HG03135 (cell line): Measurements from ENCODE around the gene CIAO3.
"Not testable (repeated sequence)": the region's sequence is repeated elsewhere in the genome, so short reads cannot be mapped to it uniquely, and the experiment has no call there.

Experiments used
- ATAC-seq: cut with Tn5 transposase; IDR thresholded peaks from one replicate; pipeline ENCODE4 v1.9.1; 2021; ENCODE audit warnings: mild to moderate bottlenecking, moderate library complexity; ENCODE audit not compliant: unreplicated experiment

Gene CIAO3

GRCh38 chr16:760545-761343, 19.9 kb upstream of the CIAO3 start, which contains the start of gene MSLN:
Gene MSLN, plus strand, starts transcription at chr16:760734. Its CDS starts 1,947 bp downstream, at chr16:762681.
- no peak for ATAC-seq

DNA sequence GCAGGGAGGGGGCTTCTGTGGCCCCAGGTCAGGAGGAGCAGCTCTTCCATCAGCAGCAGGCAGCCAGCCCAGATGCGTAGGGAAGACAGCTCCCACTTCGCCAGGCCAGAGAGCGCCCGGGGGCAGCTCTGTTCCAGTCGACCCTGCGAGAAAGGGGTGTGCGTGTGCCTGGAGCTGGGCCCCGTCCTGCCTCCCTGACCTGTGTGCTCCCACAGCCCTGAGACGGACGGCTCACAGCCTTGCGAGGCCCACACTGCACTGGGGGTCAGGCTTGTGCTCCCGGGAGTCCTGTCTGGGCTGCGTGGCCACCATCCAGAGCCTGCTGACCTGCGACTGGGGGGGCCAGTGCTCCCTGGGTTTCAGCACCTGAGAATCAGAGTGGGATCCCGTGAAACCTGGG, 19.3 kb upstream of the CIAO3 start:
- ATAC-seq = no peak

DNA sequence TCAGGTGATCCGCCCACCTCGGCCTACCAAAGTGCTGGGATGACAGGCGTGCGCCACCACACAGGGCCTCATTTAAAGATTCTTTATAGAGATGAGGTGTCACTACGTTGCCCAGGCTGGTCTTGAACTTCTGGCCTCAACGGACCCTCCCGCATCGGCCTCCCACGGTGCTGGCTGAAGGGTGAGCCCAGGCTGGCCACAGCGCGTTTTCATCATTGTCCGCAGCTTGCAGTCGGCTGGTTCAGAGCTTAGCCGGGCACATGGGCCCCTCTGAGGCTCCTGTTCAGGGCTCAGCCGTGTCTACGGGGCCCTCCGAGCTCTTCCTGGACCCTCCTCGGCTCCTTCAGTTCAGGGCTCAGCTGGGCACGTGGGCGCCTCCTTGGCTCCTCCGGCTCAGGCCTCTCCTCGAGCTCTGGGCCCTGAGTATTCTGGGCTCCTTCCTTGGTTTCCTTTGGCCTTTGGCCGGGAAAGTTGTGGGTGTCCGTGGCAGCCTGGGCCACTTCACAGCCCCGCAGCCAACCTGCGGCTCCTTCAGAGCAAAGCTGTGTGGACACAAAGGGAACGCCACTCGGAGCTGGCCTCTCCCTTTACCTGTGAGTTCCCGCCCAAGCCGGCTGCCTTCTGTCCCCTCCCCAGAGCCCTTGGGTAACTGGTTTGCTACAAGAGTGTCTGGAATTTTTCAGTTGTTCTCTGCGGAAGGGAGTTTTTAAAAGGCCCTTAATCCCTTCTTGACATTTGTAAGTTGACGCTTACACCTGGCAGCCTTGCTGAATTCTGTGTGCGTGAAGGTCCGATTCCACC, 18.5 kb upstream of the CIAO3 start:
- no peak for ATAC-seq

GRCh38 chr16:756428-756827, 15.6 kb upstream of the CIAO3 start:
- no peak for ATAC-seq

- ATAC-seq = no peak
Observed at GRCh38 chr16:754656-755055, 13.9 kb upstream of the CIAO3 start.

GRCh38 chr16:754121-754607, 13.4 kb upstream of the CIAO3 start:
- ATAC-seq = not testable (repeated sequence)

DNA sequence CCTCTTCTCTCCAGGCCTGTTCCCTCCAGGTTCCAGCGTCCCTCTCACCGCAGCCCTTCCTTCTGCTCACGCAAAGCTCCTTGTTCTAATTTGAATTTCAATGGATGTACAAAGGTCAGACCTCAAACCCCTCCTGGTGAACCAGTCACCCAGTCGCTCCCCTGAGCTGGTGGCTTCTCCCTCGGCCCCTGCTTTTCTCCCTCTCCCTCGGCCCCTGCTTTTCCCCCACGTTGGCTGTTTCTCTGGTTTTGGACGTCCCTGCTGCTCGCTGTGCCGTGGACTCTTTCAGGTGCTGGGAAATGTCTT, 11.2 kb upstream of the CIAO3 start:
- ATAC-seq = no peak

DNA sequence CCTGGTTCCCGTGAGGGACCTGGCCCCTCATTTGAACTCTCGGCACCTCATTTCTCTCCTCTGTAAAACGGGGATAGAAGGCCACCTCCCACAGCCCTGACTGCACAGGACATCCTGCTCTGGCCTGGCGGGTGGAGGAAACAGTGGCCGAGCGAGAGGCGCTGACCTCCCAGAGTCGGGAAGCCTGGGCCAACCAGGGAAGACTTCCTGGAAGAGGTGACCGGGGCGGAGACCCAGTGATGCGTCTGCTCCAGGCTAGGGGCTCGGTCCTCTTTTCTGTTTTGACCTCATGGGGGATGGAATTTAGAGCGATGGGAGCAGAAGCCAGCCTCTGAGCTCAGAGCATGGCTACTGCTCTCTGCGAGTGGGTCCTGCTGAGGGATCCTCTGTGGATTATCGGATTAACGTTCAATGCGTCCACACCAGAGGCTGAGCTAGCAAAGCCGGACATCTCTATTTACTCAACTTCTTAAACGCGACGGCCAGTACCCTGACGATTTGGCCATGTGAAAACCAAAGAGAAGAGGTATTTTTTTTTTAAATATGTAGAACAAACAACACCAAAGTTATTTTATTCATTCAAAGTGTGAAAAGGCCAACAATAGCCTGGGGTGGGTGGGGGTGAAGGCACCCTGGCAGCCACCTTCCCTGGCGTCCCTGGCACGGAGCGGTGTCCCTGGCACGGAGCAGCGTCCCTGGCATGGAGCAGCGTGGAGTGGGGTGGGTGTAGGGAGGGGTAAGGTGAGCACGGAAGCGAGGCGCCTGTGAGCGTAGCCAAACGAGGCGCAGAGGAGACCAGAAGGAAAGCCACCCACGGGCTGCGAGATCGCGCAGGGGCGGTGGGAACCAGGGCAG, 10.6 kb upstream of the CIAO3 start:
- ATAC-seq = no peak

- no peak for ATAC-seq
Observed at GRCh38 chr16:750485-750884, 9.7 kb upstream of the CIAO3 start.

GRCh38 chr16:749010-749409, 8.2 kb upstream of the CIAO3 start:
- no peak for ATAC-seq

GRCh38 chr16:747978-748746, 7.4 kb upstream of the CIAO3 start:
- no peak for ATAC-seq

GRCh38 chr16:746637-747036, 5.8 kb upstream of the CIAO3 start:
- ATAC-seq = no peak

GRCh38 chr16:745739-746138, 4.9 kb upstream of the CIAO3 start:
- no peak for ATAC-seq

DNA sequence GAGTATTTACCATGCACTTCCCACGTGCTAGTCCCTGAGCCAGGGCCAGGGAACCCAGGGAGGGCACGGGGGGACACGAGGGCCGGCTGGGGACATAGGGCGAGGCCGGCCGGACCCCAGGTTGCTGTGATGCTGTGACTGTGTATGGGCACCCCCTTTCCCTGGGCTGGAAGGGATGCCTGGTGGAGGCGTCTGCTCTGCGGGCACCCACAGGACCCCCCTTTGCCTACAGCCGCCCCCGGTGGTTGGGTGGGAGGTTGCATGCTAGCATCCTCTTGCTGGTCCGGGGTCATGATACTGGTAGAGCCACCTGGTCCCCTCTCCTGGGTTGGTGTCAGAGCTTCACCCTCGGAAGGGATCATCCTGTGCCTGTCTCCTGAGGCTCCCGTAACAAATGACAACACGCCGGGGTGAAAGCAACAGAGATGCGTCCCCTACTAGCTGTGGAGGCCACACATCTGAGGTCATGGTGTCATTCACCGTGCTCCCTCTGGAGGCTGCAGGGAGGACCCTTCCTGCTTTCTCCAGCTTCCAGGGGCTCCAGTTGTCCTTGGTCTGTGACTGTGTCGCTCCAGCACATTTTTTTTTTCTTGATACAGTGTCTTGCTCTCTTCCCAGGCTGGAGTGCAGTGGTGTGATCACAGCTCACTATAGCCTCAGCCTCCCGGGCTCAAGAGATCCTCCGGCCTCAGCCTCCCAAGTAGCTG, 3.1 kb upstream of the CIAO3 start:
- no peak for ATAC-seq

GRCh38 chr16:742894-743293, 2.1 kb upstream of the CIAO3 start:
- not testable (repeated sequence) for ATAC-seq

- ATAC-seq = no peak
Observed at GRCh38 chr16:741986-742629, 1.3 kb upstream of the CIAO3 start.

- ATAC-seq = peak; percentile 5
Observed at GRCh38 chr16:740459-740763, 386 bp downstream of the CIAO3 start.

DNA sequence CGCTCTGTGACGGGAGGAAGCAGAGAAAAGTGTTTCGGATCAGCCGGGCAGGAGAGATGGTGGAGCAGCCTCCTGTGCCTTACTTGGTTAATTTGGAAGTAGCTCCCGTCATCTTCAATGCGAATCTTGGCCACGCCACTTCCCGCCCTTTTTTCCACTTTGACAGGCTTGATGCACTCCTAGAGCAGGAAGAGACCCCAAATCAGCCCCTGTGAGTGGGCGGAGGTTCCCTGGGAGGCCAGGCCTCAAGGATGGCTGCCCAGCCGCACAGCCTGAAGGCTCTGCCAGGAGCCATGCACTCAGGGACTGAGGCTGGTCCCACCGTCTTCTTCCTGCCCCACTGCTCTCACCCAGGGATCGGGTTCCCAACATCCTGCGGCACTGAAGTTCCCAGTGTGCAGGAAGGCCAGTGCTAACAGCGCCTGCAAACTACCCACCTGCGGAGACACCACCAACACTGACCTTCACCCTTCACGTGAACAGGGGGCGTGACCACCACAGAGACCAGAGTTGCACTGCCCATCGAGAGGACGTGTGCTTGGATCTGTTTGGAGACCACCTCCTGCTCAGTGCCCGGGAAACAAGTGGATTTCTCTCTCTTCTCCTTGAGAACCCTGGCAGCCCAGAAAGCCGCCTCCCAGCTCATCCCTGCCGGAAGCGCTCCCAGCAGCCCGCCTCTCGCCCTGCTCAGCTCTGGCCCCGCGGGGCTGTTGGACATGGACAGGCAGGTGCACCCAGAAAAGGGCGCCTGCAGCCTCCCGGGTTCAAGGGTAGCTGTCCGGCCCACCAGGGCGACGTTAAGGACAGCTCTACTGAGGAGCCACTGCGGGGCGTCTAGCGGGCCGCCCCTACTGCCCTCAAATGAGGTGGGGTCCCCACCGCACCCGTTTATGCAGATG, 988 bp downstream of the CIAO3 start:
- no peak for ATAC-seq
